MCF 10A (cell line): ENCODE data around the gene LDLRAD4. TPM values are rescaled to one million over a fixed set of nuclear protein-coding genes. Genes with fewer than 3 reads are reported as not detected.

ENCODE experiments used
- BruUV-seq: library from RNA; stranded (reverse); fragments of 400-500 nt; replicated peaks from 2 replicates; lab custom pipeline; 2021; lab: Mats Ljungman, UMichigan
- CTCF ChIA-PET: fragments of 300-600 bp; sonication (Branson Sonifier 250); formaldehyde crosslinking; extraction: SDS; loops from one replicate; lab custom pipeline; 2021; ENCODE audit warnings: antibody characterized with exemption, inconsistent platforms; lab: Yijun Ruan, JAX
- POLR2A ChIA-PET: fragments of 300-600, 350-650 bp; sonication (Branson Sonifier 250); formaldehyde crosslinking; extraction: SDS; loops from one replicate; lab custom pipeline; 2020; ENCODE audit warnings: antibody characterized with exemption, inconsistent platforms; lab: Yijun Ruan, JAX
- DNase-seq: peaks from one replicate; pipeline ENCODE4 v3.0.0-alpha.2; 2018; ENCODE audit not compliant: unreplicated experiment
- H3K27ac Mint-ChIP-seq: one replicate; pipeline ENCODE4 v1.8.0; 2022; ENCODE audit warnings: mild to moderate bottlenecking, low read depth, mixed read lengths; ENCODE audit not compliant: unreplicated experiment
- H3K27me3 Mint-ChIP-seq: one replicate; pipeline ENCODE4 v1.8.0; 2022; ENCODE audit warnings: mixed read lengths; ENCODE audit not compliant: insufficient read depth, unreplicated experiment
- H3K36me3 Mint-ChIP-seq: one replicate; pipeline ENCODE4 v1.8.0; 2022; ENCODE audit warnings: mild to moderate bottlenecking, moderate library complexity, mixed read lengths; ENCODE audit not compliant: insufficient read depth, unreplicated experiment
- H3K4me1 Mint-ChIP-seq: one replicate; pipeline ENCODE4 v1.8.0; 2022; ENCODE audit warnings: mixed read lengths; ENCODE audit not compliant: insufficient read depth, unreplicated experiment
- H3K4me3 Mint-ChIP-seq: one replicate; pipeline ENCODE4 v1.8.0; 2022; ENCODE audit warnings: mild to moderate bottlenecking, moderate library complexity, mixed read lengths; ENCODE audit not compliant: unreplicated experiment
- H3K9me3 Mint-ChIP-seq: one replicate; pipeline ENCODE4 v1.8.0; 2022; ENCODE audit warnings: mixed read lengths; ENCODE audit not compliant: unreplicated experiment
- intact Hi-C: fragments of 100-400 bp; cut with micrococcal nuclease; formaldehyde crosslinking; loops from 2 replicates; pipeline ENCODE4 v1.14.1; 2022
- total RNA-seq: library from RNA; stranded (reverse); gene quantifications from 2 replicates; pipeline ENCODE4 v1.2.3, GENCODE V29; 2022
- TF ChIP-seq, protein P1 (sequence below): fragments of 200-600 bp; IDR thresholded peaks from one replicate; pipeline ENCODE4 v1.8.0; 2022; ENCODE audit warnings: antibody characterized with exemption, mild to moderate bottlenecking; ENCODE audit not compliant: unreplicated experiment

Gene LDLRAD4
- total RNA-seq, 1 experiment from 2014 or later: not detected

DNA sequence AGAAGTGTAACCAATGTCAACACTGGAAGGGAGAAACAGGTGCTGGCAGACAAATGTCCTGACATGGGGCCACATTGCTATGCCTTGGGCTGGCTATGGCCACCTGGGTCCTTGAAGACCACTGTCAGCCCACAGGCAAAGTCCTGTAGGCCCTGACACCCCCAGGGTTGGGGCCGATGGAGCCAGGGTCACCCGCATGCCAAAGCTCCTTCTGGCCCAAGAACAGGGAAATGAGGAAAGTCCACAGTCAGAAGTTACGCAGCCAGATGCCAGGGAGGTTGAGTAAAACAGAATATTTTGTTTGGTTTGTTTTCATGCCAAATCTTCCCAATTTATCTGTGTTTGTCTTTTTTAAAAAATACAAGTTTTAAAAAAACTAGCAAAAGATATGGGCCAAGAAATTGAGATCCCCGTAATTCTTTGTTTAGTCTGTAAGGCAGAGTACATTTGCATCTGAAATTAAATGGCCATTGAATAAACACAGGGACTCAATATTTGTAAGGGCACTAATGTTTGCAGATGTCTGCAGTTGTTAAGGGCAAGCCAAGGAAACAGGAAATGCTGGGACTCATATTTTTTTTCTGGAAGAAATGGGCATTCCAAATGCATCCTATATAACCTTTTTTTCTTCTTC, 321.4 kb downstream of the LDLRAD4 start:
- Mint-ChIP-seq H3K27ac (no peak overlapping the region), H3K9me3 (no peaks in the 10 kb centered on the region), H3K36me3 (no peaks in the 10 kb centered on the region), H3K27me3 (no peaks in the 10 kb centered on the region), H3K4me3 (no peak overlapping the region), H3K4me1 (no peaks in the 10 kb centered on the region)
- intact Hi-C loops: no loop called here
- CTCF ChIA-PET: interaction anchor here (0.6 to 0.7 kb wide), 2 partner anchors 13 to 320 kb away, joined by 3 read pairs; no protein-coding TSS in a partner anchor
- BruUV-seq: no TSS peak
- POLR2A ChIA-PET: no interaction called here
- DNase-seq: no peak
- TF ChIP-seq, protein P1, sequence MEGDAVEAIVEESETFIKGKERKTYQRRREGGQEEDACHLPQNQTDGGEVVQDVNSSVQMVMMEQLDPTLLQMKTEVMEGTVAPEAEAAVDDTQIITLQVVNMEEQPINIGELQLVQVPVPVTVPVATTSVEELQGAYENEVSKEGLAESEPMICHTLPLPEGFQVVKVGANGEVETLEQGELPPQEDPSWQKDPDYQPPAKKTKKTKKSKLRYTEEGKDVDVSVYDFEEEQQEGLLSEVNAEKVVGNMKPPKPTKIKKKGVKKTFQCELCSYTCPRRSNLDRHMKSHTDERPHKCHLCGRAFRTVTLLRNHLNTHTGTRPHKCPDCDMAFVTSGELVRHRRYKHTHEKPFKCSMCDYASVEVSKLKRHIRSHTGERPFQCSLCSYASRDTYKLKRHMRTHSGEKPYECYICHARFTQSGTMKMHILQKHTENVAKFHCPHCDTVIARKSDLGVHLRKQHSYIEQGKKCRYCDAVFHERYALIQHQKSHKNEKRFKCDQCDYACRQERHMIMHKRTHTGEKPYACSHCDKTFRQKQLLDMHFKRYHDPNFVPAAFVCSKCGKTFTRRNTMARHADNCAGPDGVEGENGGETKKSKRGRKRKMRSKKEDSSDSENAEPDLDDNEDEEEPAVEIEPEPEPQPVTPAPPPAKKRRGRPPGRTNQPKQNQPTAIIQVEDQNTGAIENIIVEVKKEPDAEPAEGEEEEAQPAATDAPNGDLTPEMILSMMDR: no peak

GRCh38 chr18:13540477-13541182, 322.1 kb downstream of the LDLRAD4 start:
- H3K27ac Mint-ChIP-seq: no peak overlapping the region
- H3K4me1 Mint-ChIP-seq: no peaks in the 10 kb centered on the region
- ChIA-PET CTCF (interaction anchor here (0.6 kb wide), 1 partner anchor 321 kb away, joined by 3 read pairs; no protein-coding TSS in a partner anchor), POLR2A (no interaction called here)
- no peaks in the 10 kb centered on the region for H3K36me3 Mint-ChIP-seq
- TF ChIP-seq, protein P1: no peak
- no peaks in the 10 kb centered on the region for H3K27me3 Mint-ChIP-seq
- no peak for DNase-seq
- no TSS peak for BruUV-seq
- intact Hi-C loops: no loop called here
- no peak overlapping the region for H3K4me3 Mint-ChIP-seq
- no peaks in the 10 kb centered on the region for H3K9me3 Mint-ChIP-seq

- TF ChIP-seq, protein P1: no peak
- H3K36me3 Mint-ChIP-seq: no peaks in the 10 kb centered on the region
- no peak overlapping the region for H3K4me3 Mint-ChIP-seq
- no peaks in the 10 kb centered on the region for H3K27me3 Mint-ChIP-seq
- H3K9me3 Mint-ChIP-seq: no peaks in the 10 kb centered on the region
- DNase-seq: no peak
- no TSS peak for BruUV-seq
- no peak overlapping the region for H3K27ac Mint-ChIP-seq
- ChIA-PET POLR2A (no interaction called here), CTCF (no interaction called here)
- H3K4me1 Mint-ChIP-seq: no peaks in the 10 kb centered on the region
- intact Hi-C loops: no loop called here
Measured at GRCh38 chr18:13541621-13542519, 323.3 kb downstream of the LDLRAD4 start.

DNA sequence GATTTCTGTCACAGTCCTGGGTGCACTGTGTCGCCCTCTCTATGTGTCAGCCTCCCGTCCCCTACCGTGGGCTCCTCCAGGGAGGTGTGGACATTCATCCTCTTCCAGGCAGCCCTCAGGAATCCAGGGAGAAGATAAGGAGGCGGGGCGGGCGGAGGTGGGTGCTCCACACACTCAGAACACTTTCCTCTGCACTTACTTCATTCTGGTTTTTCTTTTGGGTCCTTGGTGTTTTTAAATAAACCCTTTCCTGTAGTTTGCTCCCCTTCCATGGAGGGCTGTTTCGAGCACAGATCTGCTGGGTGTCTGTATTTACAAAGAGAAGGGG, 323.9 kb downstream of the LDLRAD4 start:
- no peak overlapping the region for H3K27ac Mint-ChIP-seq
- no TSS peak for BruUV-seq

More for the DNA sequence above, 323.9 kb downstream of the LDLRAD4 start:
- Mint-ChIP-seq H3K4me1 (no peaks in the 10 kb centered on the region), H3K4me3 (no peak overlapping the region), H3K27me3 (no peaks in the 10 kb centered on the region), H3K36me3 (no peaks in the 10 kb centered on the region), H3K9me3 (no peaks in the 10 kb centered on the region)
- intact Hi-C loops: no loop called here
- DNase-seq: no peak
- TF ChIP-seq, protein P1: no peak
- CTCF ChIA-PET: no interaction called here
- POLR2A ChIA-PET: no interaction called here
